CD4-positive, alpha-beta T cell treated with Interleukin-12 subunit alpha and Interleukin-12 subunit beta, for 1 hour (primary cell): ENCODE data around the gene ARL15.
"Not testable (repeated sequence)": the region's sequence is repeated elsewhere in the genome, so short reads cannot be mapped to it uniquely, and the experiment has no call there.

Experiments
- DNase-seq: peaks from one replicate; pipeline ENCODE4 v3.0.0-alpha.2; 2020

The ARL15 gene

GRCh38 chr5:54013556-54014194, 296.7 kb downstream of the ARL15 start:
- DNase-seq, result no peak

- no peak for DNase-seq
These were observed 300.5 kb downstream of the ARL15 start for GRCh38 chr5:54009828-54010227.

GRCh38 chr5:54009357-54009756, 301.0 kb downstream of the ARL15 start:
- DNase-seq, result no peak

GRCh38 chr5:54007827-54008777, 302.3 kb downstream of the ARL15 start:
- no peak for DNase-seq

- no peak for DNase-seq
These were observed 305.7 kb downstream of the ARL15 start for GRCh38 chr5:54004697-54005096.

- DNase-seq, result no peak
These were observed 307.6 kb downstream of the ARL15 start for GRCh38 chr5:54002779-54003178.

- DNase-seq, result no peak
These were observed 308.2 kb downstream of the ARL15 start for GRCh38 chr5:54001976-54002775.

GRCh38 chr5:54000011-54000410, 310.4 kb downstream of the ARL15 start:
- no peak for DNase-seq

- no peak for DNase-seq
These were observed 312.4 kb downstream of the ARL15 start for GRCh38 chr5:53997736-53998627.

- no peak for DNase-seq
These were observed 314.4 kb downstream of the ARL15 start for GRCh38 chr5:53996008-53996407.

- DNase-seq, result no peak
These were observed 316.2 kb downstream of the ARL15 start for GRCh38 chr5:53994148-53994547.

GRCh38 chr5:53991942-53992341, 318.4 kb downstream of the ARL15 start:
- DNase-seq, result no peak

- DNase-seq, result no peak
These were observed 323.3 kb downstream of the ARL15 start for GRCh38 chr5:53987101-53987500.

- no peak for DNase-seq
These were observed 324.6 kb downstream of the ARL15 start for GRCh38 chr5:53985796-53986195.

- no peak for DNase-seq
These were observed 325.4 kb downstream of the ARL15 start for GRCh38 chr5:53984971-53985370.

GRCh38 chr5:53983568-53984460, 326.6 kb downstream of the ARL15 start:
- DNase-seq, result no peak

- DNase-seq, result not testable (repeated sequence)
These were observed 328.1 kb downstream of the ARL15 start for GRCh38 chr5:53982319-53982718.

GRCh38 chr5:53980061-53980460, 330.3 kb downstream of the ARL15 start:
- no peak for DNase-seq

- DNase-seq, result no peak
These were observed 336.4 kb downstream of the ARL15 start for GRCh38 chr5:53974021-53974420.

GRCh38 chr5:53972314-53972713, 338.1 kb downstream of the ARL15 start:
- no peak for DNase-seq

GRCh38 chr5:53971551-53971950, 338.8 kb downstream of the ARL15 start:
- no peak for DNase-seq
